LHCN-M2 (cell line): ENCODE results near the gene AK2. TPM values are rescaled to one million over a fixed set of nuclear protein-coding genes. Genes with fewer than 3 reads are reported as not detected.
A peak's percentile ranks its signal among the peaks of the same experiment; 100 is the strongest.
"Not testable (repeated sequence)": the region's sequence is repeated elsewhere in the genome, so short reads cannot be mapped to it uniquely, and the experiment has no call there.

Experiments used
- DNase-seq: peaks from one replicate; pipeline ENCODE4 v3.0.0-alpha.2; 2012; ENCODE audit warnings: low read depth
- polyA plus RNA-seq: library from polyadenylated mRNA; unstranded; fragments of >200 nt; gene quantifications from one replicate; pipeline ENCODE4 v1.2.1, GENCODE V29; 2012; ENCODE audit warnings: missing spikeins
- total RNA-seq: library from RNA; depleted of rRNA; stranded (reverse); fragments of >200 nt; gene quantifications from 2 replicates; pipeline ENCODE4 v1.2.3, GENCODE V29; 2014; rRNA removed

The AK2 gene
- 182 and 189 TPM in 2 replicates for total RNA-seq
- polyA plus RNA-seq: 160 TPM

DNA sequence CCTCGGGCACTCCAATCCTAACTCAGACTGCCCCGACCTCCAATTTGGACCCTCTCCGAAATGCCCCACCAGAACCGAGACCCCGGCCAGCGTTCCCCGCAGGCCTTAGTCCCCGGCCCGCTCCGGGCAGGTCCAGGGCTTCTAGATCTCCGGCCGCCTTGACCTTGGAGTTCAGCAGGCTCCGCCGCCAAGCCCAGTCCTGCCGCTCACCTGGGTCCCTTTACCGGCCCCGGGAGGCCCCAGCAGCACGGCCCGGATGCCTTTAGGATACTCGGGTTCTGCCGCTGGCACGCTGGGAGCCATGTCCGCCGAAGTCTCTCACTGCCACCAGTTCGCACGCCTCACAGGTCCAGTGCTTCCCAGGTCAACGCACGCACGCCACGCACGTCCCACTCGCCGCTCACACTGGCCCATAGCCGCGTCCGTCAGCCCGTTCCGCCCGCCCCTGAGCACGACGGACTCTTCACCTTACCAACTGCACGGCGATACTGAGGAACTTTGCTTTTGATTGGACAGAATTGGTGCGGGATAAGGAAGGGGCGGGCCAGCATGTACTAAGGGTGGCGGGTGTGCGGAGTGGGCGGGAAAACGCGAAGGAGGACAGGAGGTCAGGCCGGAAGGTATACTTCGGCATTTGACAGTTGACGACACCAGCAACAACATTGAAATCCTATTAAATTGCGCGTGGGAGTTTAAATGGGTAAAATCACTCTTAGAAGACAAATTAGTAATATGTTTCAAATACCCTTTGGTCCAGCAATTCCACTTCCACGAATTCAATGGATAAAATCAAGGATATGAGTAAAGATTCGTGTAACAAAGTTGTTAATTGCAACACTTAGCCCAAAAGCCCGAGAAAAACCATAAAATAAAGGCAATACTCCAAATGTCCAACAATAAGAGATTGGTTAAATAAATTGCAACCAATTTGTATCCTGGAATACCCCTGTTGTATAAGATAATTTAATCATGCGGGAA, at the start of gene AK2:
Gene AK2 (minus strand): TSS at position 358 of the 978 bp plus-strand sequence. CDS start 55 bp downstream, at position 303.
- DNase-seq: peak; percentile 98

DNA sequence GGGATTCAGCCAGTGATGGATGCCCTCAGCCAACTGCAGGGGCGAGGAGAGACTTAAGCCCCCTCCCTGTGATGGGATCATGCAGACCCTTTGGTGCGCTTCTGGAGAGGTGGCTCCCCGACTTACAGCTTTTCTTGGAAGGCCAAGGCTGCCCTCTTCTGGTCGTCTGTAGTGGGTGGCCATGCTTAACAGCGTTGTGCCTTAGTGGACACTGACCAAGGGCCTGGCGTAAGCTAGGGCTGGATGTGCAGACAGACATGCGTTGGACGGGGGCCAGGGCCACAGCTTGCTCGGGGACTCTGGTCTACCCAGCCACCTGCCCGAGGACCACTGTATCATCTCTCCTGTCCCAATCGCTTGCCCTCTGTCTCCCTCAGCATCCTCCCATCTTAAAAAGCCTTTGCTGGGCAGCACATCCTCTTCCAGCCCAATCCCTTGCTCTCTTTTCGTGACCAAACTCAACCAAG, 49.7 kb upstream of the AK2 start:
- DNase-seq: peak; percentile 67

DNA sequence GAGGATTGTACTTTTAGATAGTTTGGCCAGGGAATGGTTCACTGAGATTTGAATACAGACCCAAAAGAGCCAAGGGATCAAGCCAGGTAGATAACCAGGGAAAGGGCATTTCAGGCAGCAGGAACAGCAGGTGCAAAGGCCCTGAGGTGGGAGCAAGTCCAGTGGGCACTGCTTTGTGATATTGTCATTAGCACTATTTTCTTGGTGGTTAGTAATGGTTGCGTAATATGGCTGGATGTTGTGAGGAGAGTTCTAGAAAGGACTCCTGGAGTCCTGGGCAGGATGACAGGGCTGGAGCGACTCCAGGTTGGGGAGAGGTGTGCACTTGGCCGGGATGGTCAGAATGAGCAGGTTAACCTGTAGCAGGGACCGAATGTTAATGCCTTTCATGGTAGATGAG, 48.6 kb upstream of the AK2 start:
- DNase-seq: no peak

DNA sequence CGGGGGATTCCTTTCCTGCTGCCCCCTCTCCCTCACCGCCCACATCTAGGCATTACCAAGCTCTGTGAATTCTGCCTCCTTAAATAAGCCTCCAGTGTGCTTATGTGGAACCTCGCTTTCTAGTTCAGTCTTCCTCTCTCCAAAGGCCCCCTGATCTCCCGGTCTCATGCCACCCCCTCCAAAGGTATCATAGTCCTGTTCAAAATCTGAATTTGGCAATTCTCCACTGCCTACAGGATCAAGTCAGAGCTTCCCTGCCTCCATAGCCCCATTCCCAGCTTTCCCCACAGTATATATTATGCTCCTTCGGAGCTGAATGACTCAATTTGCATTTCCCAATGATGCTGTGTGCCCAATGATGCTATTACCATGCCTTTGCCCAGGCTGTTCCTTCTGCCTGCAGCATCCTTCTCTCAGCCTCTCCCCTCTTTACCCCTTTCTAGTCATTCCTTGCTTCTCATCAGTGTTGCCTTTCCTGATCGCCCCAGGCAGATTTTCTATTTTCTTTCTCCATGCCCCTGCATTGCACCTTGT, 46.0 kb upstream of the AK2 start:
- DNase-seq: no peak

DNA sequence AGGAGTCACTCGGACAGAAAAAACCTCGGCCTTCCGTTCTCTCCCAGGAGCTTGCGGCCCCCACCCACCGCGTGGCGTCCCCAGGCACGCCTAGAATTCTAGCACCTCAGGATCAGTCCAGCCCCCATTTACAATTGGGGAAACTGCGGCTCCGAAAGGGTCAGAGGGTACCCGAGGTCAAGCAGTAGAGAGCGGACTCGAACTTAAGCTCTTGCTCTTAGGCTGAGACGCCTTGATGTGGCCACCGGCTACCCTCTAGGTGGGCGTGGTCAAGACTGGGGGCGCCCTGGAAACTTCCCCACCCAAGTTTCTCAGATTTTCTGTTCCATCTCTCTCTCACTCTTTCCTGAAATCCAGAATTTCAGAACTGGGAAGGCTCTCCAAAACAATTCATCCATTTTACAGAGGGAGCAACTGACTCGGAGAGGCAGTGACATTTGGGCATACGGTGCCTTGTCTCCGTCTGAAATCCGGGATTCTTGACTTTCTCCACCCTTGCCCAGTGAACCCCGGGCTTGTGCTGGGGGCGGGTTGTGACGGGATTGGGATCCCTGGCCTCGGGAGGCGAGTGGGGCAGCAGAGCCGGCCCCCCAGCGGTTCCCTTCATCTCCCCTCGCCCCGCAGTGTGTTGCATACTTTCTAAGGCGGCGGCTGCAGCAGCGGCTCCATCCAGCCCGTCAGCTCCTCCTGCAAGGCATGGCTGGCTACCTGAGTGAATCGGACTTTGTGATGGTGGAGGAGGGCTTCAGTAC, 45.0 kb upstream of the AK2 start:
- DNase-seq: no peak

DNA sequence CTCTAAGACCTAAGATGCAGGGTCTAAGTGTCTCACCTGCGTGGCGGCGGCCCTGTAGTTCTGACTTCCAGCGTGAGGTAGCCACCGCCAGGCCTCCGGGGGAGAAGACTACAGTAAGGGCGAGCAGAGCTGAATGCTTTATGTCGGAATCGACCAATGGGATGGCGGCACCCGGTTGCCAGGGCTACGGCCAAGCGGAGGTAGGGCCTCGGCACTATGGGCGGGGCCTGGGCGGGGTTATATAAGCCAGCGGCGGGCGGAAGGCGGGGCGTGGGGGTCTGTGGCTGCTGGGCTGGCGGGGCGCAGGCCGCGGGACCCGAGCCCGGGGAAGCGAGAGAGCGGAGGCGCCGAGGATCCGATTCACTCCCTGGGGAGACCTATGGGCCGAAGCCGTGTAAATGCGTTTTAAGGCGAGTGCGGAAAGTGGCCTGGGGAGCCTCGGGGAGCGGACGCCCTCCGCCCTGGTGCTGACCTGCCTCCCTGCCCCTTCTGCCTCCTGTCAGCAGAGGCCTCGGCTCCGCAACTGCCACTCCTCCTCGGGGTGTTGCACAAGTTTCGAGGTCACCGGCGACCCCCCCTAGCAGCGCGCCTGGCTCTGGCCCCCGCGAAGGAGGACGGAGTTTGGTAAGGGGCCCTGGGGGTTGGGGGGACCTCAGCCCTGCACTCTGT, 44.3 kb upstream of the AK2 start, which contains the start of gene AZIN2:
Gene AZIN2 (plus strand): TSS at position 269 of the 669 bp plus-strand sequence. CDS start 1,097 bp downstream, outside the sequence.
- DNase-seq: peak; percentile 89

DNA sequence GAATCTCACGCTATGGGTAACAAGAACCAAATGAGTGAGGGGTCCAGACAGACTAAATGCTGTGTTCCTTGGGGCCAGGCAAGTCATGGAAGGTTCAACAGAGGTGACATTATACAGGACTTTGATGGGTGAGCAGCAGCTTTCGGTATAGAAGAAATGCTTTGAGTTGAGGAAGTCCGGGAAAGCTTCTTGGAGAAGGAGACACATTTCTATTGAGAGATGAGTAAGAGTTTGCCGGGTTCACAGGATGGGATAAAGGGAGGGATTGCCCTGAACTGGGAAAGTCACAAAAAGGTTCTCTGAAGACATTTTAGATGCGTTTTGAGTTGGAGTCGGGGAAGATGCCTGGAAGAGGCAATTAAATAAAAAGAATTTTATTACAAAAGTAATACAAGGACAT, 43.7 kb upstream of the AK2 start:
- no peak for DNase-seq

DNA sequence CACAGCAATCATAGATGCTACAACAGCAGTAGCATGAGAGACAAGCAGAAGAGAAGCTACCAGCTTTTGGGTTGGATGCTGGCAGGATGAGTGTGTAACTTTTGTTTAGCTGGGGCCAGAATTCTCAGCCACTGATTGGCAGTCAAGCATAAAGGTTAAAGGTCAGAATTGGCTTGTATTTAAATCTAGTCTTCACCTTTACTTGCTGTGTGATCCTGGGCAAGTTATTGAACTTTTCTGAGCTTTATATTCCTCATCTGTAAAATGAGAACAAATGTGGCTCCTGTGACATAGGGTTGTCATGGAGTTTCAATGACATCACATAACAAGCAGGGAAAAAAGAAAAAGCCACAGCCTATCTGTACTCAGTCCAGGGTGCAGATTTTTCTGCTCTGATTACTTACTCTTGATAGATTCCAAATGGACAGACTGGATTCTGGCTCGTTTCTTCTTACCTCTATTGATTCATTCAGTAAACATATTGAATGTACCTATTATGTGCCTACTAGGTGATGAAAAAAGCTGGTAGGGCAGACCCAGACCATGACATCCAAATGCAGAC, 41.4 kb upstream of the AK2 start:
- no peak for DNase-seq

DNA sequence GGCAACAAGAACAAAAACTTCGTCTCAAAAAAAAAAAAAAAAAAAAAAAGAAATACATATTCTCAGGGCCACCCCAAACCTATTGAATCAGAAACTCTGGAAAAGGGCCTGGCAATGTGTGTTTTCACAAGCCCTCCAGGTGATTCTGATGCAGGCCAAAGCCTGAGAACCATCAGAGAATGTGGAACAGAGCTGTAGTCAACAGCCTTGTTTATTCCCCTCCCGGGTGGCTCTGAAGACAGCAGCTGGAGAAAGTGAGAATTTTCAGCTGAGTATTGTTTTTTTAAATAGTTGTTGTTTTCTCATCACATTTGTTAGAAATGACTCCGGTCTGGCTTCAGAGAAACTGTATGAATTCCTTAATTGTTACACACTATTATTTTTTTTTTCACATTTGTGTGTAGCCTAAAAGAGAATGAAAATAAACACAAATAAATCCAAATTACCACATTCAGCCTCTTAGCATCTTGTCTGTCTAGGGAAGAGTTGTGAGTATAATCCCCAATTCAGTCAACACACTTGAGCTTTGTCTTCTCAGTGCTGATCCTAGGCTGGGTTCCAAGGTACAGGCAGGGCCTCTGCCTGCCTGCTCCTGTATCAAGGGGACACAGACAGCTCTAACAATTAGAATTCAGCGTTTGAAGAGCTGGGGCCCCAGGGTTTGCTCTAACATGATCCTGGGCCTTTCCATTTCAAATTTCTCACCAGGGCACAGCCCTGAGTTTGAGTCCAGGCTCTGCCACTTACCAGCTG, 37.7 kb upstream of the AK2 start:
- DNase-seq: no peak

DNA sequence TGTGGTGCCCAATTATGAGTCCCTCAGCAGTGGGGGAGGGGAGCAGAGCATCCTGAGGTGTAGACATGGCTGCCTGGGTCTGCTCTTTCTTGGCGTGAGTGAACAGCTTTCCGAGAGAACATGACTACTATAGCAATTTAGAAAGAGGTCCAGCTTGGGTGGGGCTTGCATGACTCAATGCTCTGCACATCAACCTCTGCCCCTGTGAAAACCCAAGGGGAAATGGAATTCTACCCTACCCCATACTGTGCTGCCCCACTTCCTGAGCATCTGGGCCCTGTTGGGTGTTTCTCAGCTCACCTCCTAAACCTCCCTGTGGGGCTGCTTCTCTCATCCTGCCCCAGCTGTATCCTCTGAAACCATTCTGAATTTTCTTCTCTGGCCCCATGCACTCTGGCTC, 36.0 kb upstream of the AK2 start:
- peak; percentile 53 for DNase-seq

DNA sequence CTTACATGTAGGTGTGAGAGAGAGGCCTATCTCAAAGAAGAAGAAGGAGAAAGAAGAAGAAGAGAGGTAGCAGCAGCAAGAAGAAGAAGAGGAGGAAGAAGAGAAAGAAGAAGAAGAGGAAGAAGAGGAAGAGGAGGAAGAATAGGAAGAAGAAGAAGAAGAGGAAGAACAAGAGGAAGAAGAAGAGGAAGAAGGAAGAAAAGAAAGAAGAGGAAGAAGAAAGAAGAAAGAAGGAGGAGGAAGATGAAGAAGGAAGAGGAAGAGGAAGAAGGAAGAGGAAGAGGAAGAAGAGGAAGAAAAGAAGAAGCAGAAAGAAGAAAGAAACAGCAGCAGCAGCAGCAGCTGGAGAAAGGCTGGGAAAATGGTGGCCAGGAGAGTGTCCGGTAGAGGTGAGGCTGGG, 33.9 kb upstream of the AK2 start:
- DNase-seq: no peak

DNA sequence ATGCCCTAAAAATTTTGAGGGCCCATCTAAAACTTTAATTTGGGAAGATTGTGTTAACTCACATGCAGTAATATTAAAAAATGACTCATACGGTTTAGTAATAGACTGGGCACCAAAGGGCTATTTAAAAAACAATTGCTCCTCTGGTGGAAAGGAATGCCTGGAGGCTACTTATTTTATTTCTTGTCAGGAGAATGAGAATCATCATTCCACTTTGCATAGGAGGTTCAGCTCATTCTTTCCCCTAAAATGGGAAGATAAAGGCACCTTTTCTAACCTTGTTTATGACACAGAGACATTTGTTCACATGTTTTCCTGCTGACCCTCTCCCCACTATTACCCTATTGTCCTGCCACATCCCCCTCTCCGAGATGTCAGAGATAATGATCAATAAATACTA, 31.4 kb upstream of the AK2 start:
- DNase-seq: not testable (repeated sequence)

DNA sequence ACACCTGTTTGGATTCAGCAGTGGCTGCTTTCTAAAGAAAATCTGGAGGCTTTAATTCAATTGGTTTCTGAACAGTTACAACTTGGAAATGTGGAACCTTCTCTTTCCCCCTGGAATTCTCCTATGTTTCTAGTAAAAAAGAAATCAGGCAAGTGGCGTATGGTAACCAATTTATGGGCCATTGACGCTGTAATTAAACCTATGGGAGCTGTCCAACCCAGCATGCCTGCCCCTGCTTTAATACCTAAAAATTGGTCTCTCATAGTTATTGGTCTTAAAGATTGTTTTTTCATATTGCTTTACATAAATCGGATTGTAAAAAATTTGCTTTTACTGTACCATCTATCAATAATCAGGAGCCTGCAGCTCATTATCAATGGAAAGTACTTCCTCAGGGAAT, 29.8 kb upstream of the AK2 start:
- DNase-seq: not testable (repeated sequence)

DNA sequence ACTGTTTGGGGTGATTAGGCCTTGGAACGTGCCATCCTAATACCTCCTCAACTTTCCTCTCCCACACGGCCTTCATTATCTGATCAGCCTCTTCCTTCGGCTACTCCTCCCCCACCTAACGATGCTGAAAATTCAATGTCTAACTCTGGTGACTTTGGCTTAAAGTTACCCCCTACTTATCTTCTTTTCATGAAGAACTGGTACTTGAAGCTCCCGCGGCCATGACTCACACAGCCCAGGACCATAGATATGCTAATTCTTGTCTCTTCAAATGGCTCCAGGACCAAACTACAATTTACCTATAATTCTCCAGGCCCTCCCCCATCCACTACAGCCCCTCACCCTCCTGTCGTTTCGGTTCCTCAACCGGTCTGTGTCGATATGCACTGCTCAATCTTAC, 28.6 kb upstream of the AK2 start:
- no peak for DNase-seq

DNA sequence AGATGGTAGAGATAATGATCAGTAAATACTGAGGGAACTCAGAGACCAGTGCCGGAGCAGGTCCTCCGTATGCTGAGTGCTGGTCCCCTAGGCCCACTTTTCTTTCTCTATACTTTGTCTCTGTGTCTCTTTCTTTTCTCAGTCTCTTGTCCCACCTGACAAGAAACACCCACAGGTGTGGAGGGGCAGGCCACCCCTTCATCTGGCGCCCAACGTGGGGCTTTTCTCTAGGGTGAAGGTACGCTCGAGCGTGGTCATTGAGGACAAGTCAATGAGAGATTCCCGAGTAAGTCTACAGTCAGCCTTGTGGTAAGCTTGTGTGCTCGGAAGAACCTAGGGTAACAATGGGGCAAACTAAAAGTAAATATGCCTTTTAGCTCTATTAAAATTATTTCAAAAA, 27.6 kb upstream of the AK2 start:
- DNase-seq: not testable (repeated sequence)

DNA sequence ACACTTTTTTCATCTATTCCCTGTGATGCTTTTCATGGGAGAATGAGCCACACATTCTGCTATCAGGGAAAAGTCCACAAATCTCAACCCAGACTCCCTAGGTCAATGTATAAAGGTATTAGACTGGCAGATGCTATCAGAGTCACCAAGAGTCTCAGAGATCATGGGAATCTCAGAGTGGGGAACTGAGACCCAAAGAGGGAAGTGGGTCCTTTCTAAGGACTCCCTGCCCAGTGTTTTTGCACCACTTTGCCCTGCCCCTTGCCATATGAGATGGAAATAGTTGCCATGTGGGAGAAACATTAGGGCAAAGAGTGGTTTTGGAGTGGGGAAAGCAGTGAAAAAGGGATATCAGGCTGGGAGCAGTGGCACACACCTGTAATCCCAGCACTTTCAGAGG, 25.2 kb upstream of the AK2 start:
- DNase-seq: no peak

DNA sequence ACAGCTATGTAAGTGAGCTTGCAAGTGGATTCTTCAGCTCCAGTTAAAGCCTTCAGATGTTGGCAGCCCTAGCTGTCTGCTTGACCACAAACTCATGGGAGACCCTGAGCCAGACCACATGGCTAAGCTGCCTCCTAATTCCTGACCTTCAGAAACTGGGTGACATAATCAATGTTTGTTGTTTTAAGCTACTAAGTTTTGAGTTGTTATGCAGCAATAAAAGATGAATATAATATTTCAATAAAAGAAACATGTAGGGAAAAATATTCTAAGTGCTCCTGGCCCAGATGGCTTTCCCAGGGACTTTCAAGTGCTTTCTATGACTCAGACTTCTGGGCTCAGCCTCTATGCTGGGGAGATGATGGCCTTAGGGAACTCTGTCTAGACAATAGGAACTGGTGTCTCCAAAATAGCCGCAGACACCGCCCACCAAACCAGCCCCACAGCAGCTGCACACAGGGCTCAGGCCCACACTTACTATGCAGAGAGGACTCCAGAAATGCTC, 23.9 kb upstream of the AK2 start:
- DNase-seq: peak; percentile 99

DNA sequence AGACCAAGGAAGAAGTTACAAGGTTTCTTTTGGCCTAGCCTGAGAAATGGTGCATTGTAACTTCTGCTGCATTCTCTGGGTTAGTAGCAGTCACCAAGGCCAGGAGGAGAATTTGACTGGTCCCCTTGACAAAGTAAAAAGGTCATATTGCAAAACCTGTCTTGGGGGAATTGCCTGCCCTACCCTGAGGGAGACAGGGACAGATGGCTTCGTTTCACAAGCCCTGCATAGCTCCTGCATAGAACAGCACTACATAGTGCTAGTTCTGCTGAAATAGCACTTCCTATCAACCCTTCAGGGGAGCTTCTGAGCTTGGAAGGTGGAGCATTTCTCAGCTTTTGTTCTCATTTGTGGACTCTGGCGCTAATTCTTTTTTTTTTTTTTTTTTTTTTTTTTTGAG, 20.4 kb upstream of the AK2 start:
- no peak for DNase-seq

DNA sequence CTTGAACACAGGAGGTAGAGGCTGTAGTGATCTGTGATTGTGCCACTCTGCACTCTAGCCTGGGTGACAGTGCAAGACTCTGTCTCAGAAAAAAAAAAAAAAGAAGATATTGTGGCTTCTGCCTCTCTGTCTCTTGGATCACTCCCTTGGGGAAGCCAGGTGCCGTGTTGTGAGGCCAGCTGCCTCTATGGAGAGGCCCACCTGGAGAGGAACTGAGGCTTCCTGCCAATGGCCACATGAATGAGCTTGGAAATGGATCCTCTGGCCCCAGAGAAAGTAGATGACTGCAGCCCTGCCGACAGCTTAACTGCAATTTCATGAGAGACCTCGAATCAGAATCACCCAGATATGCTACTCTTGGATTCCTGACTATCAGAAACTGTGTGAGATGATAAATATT, 19.7 kb upstream of the AK2 start:
- no peak for DNase-seq
